KOPT-K1 (cell line): ENCODE results near the gene ELF1.
"Not testable (repeated sequence)": the region's sequence is repeated elsewhere in the genome, so short reads cannot be mapped to it uniquely, and the experiment has no call there.

Source experiments
- H3K27ac ChIP-seq: fragments of 200-600 bp; sonication (generic); 2 replicates; pipeline ENCODE4 v1.5.1; 2016; ENCODE audit warnings: antibody characterized with exemption, mild to moderate bottlenecking, low read depth, low read length; ENCODE audit not compliant: poor library complexity, severe bottlenecking
- H3K36me3 ChIP-seq: fragments of 200-600 bp; sonication (generic); 2 replicates; pipeline ENCODE4 v1.5.1; 2017; ENCODE audit warnings: antibody characterized with exemption, mild to moderate bottlenecking, low read length, moderate library complexity; ENCODE audit not compliant: insufficient read depth
- H3K9me3 ChIP-seq: fragments of 200-600 bp; sonication (generic); 2 replicates; pipeline ENCODE4 v1.5.1; 2017; ENCODE audit warnings: antibody characterized with exemption, low read length, mild to moderate bottlenecking; ENCODE audit not compliant: insufficient read depth, poor library complexity, severe bottlenecking

Gene ELF1

DNA sequence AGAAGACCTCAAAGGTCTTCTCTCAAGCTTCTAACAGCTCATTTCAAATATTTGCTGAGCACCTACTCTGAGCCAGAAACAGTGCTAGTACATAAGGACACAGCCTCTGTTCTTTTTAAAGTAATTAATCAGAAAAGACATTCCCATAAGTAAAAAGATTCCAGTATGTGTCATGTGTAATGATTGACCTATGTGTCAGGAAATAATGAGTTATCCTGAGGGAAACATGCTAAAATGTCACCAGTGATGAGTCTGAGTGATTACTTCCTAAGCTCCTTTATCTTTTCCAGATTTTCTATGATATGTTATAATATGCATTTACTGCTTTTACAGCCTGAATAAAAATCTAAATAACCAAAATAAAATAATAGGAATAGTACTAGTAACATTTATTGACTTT is 122.1 kb downstream of the ELF1 start:
- Histone ChIP-seq H3K36me3 (no peaks in the 10 kb centered on the region), H3K9me3 (no peaks in the 10 kb centered on the region), H3K27ac (no peak overlapping the region)

GRCh38 chr13:40895227-40896184 is 123.6 kb downstream of the ELF1 start:
- no peaks in the 10 kb centered on the region for H3K9me3 ChIP-seq

GRCh38 chr13:40893573-40893972 is 125.5 kb downstream of the ELF1 start:
- not testable (repeated sequence) for H3K36me3 ChIP-seq, H3K27ac ChIP-seq, H3K9me3 ChIP-seq

More at GRCh38 chr13:40895227-40896184, 123.6 kb downstream of the ELF1 start:
- Histone ChIP-seq H3K36me3 (no peaks in the 10 kb centered on the region), H3K27ac (no peak overlapping the region)

- peaks cover 14% of the 10 kb centered on the region for H3K9me3 ChIP-seq
- 0 out of 2 replicates have a peak, but pooled peaks cover under 1% of the 10 kb centered on the region for H3K36me3 ChIP-seq
- H3K27ac ChIP-seq: no peak overlapping the region
Observed at GRCh38 chr13:40886017-40886416, 133.1 kb downstream of the ELF1 start.

GRCh38 chr13:40884175-40884574 is 134.9 kb downstream of the ELF1 start:
- H3K9me3 ChIP-seq: peaks cover 32% of the 10 kb centered on the region
- H3K36me3 ChIP-seq: peaks cover 12% of the 10 kb centered on the region; the same call in 1 of the 2 replicates
- H3K27ac ChIP-seq: not testable (repeated sequence)
